T-helper 1 cell treated with Interleukin-12 subunit alpha and Interleukin-12 subunit beta and Interleukin-4 antibody, amounts not matched to agents 30 ng/mL and 1 ng/mL, for 36 hours (primary cell): ENCODE results near the gene PDCD2. TPM values are rescaled to one million over a fixed set of nuclear protein-coding genes. Genes with fewer than 3 reads are reported as not detected.
"Not testable (repeated sequence)": the region's sequence is repeated elsewhere in the genome, so short reads cannot be mapped to it uniquely, and the experiment has no call there.

ENCODE experiments used
- intact Hi-C: fragments of 100-400 bp; cut with micrococcal nuclease; formaldehyde crosslinking; loops from one replicate; pipeline ENCODE4 v1.15.1; 2024
- total RNA-seq: library from RNA; stranded (reverse); gene quantifications from 2 replicates; pipeline ENCODE4 v1.2.3, GENCODE V29; 2022

PDCD2 gene
- total RNA-seq, 1 donor from 2014 or later, result 85.0 TPM

- intact Hi-C loops, result loop anchor here (1.0 to 5.0 kb wide), 8 partner anchors 31 to 1341 kb away; partner anchors contain the start of genes C6orf120, DYNLT2, ERMARD and FAM120B
Observed at GRCh38 chr6:170553534-170554012, 30.9 kb downstream of the PDCD2 start.

- intact Hi-C loops, result loop anchor here (1.0 to 5.0 kb wide), 2 partner anchors 763 to 1341 kb away; no protein-coding TSS in a partner anchor
Observed at GRCh38 chr6:170552765-170553533, 31.5 kb downstream of the PDCD2 start, which contains the start of gene PSMB1. Gene PSMB1, minus strand, starts transcription at chr6:170553307. Its CDS starts 65 bp downstream, at chr6:170553242.

- intact Hi-C loops, result no loop called here
Observed at GRCh38 chr6:170545405-170545804, 39.0 kb downstream of the PDCD2 start.

- intact Hi-C loops, result no loop called here
Observed at GRCh38 chr6:170542031-170542719, 42.3 kb downstream of the PDCD2 start.

GRCh38 chr6:170537329-170537728 lies 47.1 kb downstream of the PDCD2 start:
- intact Hi-C loops, result no loop called here

GRCh38 chr6:170536671-170537070 lies 47.8 kb downstream of the PDCD2 start:
- intact Hi-C loops, result no loop called here

- intact Hi-C loops, result no loop called here
Observed at GRCh38 chr6:170535004-170535403, 49.4 kb downstream of the PDCD2 start.

GRCh38 chr6:170533792-170534191 lies 50.6 kb downstream of the PDCD2 start:
- intact Hi-C loops, result no loop called here

GRCh38 chr6:170532867-170533488 lies 51.5 kb downstream of the PDCD2 start:
- intact Hi-C loops, result no loop called here

- intact Hi-C loops, result loop anchor here (1.0 kb wide), 4 partner anchors 580 to 1635 kb away; no protein-coding TSS in a partner anchor
Observed at GRCh38 chr6:170529839-170530469, 54.5 kb downstream of the PDCD2 start.

GRCh38 chr6:170527995-170528394 lies 56.4 kb downstream of the PDCD2 start:
- intact Hi-C loops, result not testable (repeated sequence)

- intact Hi-C loops, result no loop called here
Observed at GRCh38 chr6:170525795-170526194, 58.6 kb downstream of the PDCD2 start.

Other genes with a start within 250 kb of the PDCD2 start
- 189 and 194 TPM in 2 replicates for gene PSMB1, start 31.3 kb downstream of the PDCD2 start, total RNA-seq
- gene TBP, start 30.3 kb downstream of the PDCD2 start, total RNA-seq, result 23.7 and 25.7 TPM in 2 replicates